Endothelial cell of umbilical vein (primary cell): ENCODE results near the gene USP37. TPM values are rescaled to one million over a fixed set of nuclear protein-coding genes. Genes with fewer than 3 reads are reported as not detected.

ENCODE experiments used
- BruUV-seq: library from RNA; stranded (reverse); fragments of 400-500 nt; replicated peaks from 2 replicates; lab custom pipeline; 2021; lab: Mats Ljungman, UMichigan
- CTCF ChIA-PET: fragments of 300-600, 350-600 bp; sonication (Branson Sonifier 250); formaldehyde crosslinking; loops from one replicate; lab custom pipeline; 2021; ENCODE audit warnings: antibody characterized with exemption, inconsistent platforms; lab: Charles Lee
- POLR2A ChIA-PET: fragments of 300-600, 350-600 bp; sonication (Branson Sonifier 250); formaldehyde crosslinking; loops from one replicate; lab custom pipeline; 2021; ENCODE audit warnings: antibody characterized with exemption, inconsistent platforms; lab: Charles Lee
- DNase-seq: peaks from one replicate; pipeline ENCODE4 v3.0.0-alpha.2; 2011; ENCODE audit warnings: low read depth, low spot score
- FAIRE-seq: peaks from 2 replicates; lab custom pipeline; 2011; peaks lifted over from hg19 to GRCh38; lab: Jason Lieb, UNC
- H2AFZ ChIP-seq: 2 replicates; pipeline ENCODE4 v1.6.0; 2012; ENCODE audit warnings: low read depth, low read length, control low read depth, inconsistent platforms
- H3K27ac ChIP-seq: 2 replicates; pipeline ENCODE4 v1.5.1; 2011; ENCODE audit warnings: low read depth, mild to moderate bottlenecking, control low read depth, low read length, moderate library complexity; ENCODE audit not compliant: insufficient read depth
- H3K27me3 ChIP-seq, 2 experiments: 2 replicates each; pipeline versions ENCODE4 v1.6.0 to v1.6.1; 2011; ENCODE audit warnings: low read length in 2 of 2, mixed read lengths in 1 of 2; ENCODE audit not compliant: control insufficient read depth in 2 of 2, insufficient read depth in 2 of 2
- H3K36me3 ChIP-seq, 2 experiments: 2 replicates in 1 of 2; 3 replicates in 1 of 2; pipeline ENCODE4 v1.5.1; 2011; ENCODE audit warnings: low read length in 2 of 2, mild to moderate bottlenecking in 1 of 2, moderate library complexity in 1 of 2; ENCODE audit not compliant: control insufficient read depth in 2 of 2, insufficient read depth in 2 of 2; ENCODE audit errors: extremely low read depth in 1 of 2
- H3K4me1 ChIP-seq: 3 replicates; pipeline ENCODE4 v1.5.1; 2011; ENCODE audit warnings: mild to moderate bottlenecking, low read length; ENCODE audit not compliant: control insufficient read depth, insufficient read depth; ENCODE audit errors: extremely low read depth
- H3K4me2 ChIP-seq: 2 replicates; pipeline ENCODE4 v1.6.1; 2011; ENCODE audit warnings: low read length, control low read depth, mixed read lengths; ENCODE audit not compliant: insufficient read depth
- H3K4me3 ChIP-seq, 3 experiments: fragments of 200-600 bp in 1 of 3; sonication (generic), shearing (Covaris generic) in 1 of 3; replicated peaks in 1 of 3; 2 replicates each; pipeline ENCODE4 v1.5.1; 2011 to 2016; ENCODE audit warnings: control low read depth in 3 of 3, low read length in 3 of 3, mild to moderate bottlenecking in 2 of 3, inconsistent platforms in 1 of 3, low read depth in 1 of 3, moderate library complexity in 1 of 3; ENCODE audit not compliant: insufficient read depth in 1 of 3
- H3K79me2 ChIP-seq: 2 replicates; pipeline ENCODE4 v1.6.0; 2012; ENCODE audit warnings: low read length, inconsistent platforms; ENCODE audit not compliant: control insufficient read depth, insufficient read depth
- H3K9ac ChIP-seq: replicated peaks from 2 replicates; pipeline ENCODE3; 2011; ENCODE audit warnings: low read length, control low read depth; ENCODE audit not compliant: insufficient read depth; ENCODE audit errors: extremely low read depth
- H3K9me1 ChIP-seq: replicated peaks from 3 replicates; pipeline ENCODE4 v1.6.0; 2011; ENCODE audit warnings: mild to moderate bottlenecking, low read length; ENCODE audit not compliant: control insufficient read depth, insufficient read depth; ENCODE audit errors: extremely low read depth
- H3K9me3 ChIP-seq: replicated peaks from 2 replicates; pipeline ENCODE4 v1.5.1; 2012; ENCODE audit warnings: low read length, inconsistent platforms; ENCODE audit not compliant: control insufficient read depth, insufficient read depth
- H4K20me1 ChIP-seq: replicated peaks from 2 replicates; pipeline ENCODE3; 2011; ENCODE audit warnings: mild to moderate bottlenecking, low read length; ENCODE audit not compliant: control insufficient read depth, insufficient read depth; ENCODE audit errors: extremely low read depth
- CTCF ChIP-seq, 2 donors: IDR thresholded peaks; 1 replicate in 1 of 2; 2 replicates in 1 of 2; pipeline ENCODE4 v1.5.1; 2011; ENCODE audit warnings: low read length in 2 of 2, mild to moderate bottlenecking in 2 of 2, moderate library complexity in 2 of 2, control low read depth in 1 of 2, inconsistent platforms in 1 of 2, low read depth in 1 of 2; ENCODE audit not compliant: insufficient read depth in 1 of 2; ENCODE audit errors: extremely low read depth in 1 of 2
- EZH2 ChIP-seq: IDR thresholded peaks from 2 replicates; pipeline ENCODE4 v1.6.1; 2012; ENCODE audit warnings: borderline replicate concordance, low read depth, mild to moderate bottlenecking, moderate library complexity, low read length, inconsistent platforms; ENCODE audit not compliant: severe bottlenecking
- GATA2 ChIP-seq: IDR thresholded peaks from 2 replicates; pipeline ENCODE4 v1.7.0; 2011; ENCODE audit warnings: low read depth, mild to moderate bottlenecking, moderate library complexity, mixed read lengths, low read length; ENCODE audit not compliant: insufficient read length, insufficient read depth
- JUN ChIP-seq: IDR thresholded peaks from 2 replicates; pipeline ENCODE4 v1.6.1; 2011; ENCODE audit warnings: borderline replicate concordance, low read depth; ENCODE audit not compliant: insufficient read length, insufficient read depth
- MYC ChIP-seq: IDR thresholded peaks from one replicate; pipeline ENCODE4 v1.6.1; 2011; ENCODE audit warnings: mild to moderate bottlenecking, low read depth, low read length
- POLR2AphosphoS5 ChIP-seq: IDR thresholded peaks from 2 replicates; pipeline ENCODE4 v1.6.1; 2012; ENCODE audit warnings: low read depth, mild to moderate bottlenecking, control low read depth, low read length, moderate library complexity; ENCODE audit not compliant: insufficient read depth
- dilution Hi-C: fragments of 300-500 bp; cut with MboI; formaldehyde crosslinking; loops from one replicate; pipeline ENCODE4 v1.15.0; 2019; ENCODE audit warnings: low sequenced_read_pairs; ENCODE audit not compliant: extremely low pct_ligation_motif_present
- intact Hi-C: fragments of 100-400 bp; cut with micrococcal nuclease; formaldehyde crosslinking; loops from one replicate; pipeline ENCODE4 v1.10.0; 2022
- polyA plus RNA-seq, 4 experiments: library from polyadenylated mRNA; depleted of rRNA in 3 of 4; stranded (reverse) in 3 of 4; unstranded in 1 of 4; fragments of >200 nt; gene quantifications; 2 replicates each; pipeline versions ENCODE4 v1.2.1 to v1.2.3, GENCODE V29; 2011 to 2012; ENCODE audit warnings: missing spikeins in 1 of 4
- total RNA-seq: library from RNA; stranded (reverse); gene quantifications from 2 replicates; pipeline ENCODE4 v1.2.3, GENCODE V29; 2021

Gene USP37
- total and polyA plus RNA-seq, 2 donors (not counting 3 experiments of a cell fraction or from before 2014, with no cell fraction given) = 1.9 to 14.4 TPM

- no TSS peak for BruUV-seq
- intact Hi-C loops = no loop called here
These were observed 50.5 kb downstream of the USP37 start for GRCh38 chr2:218517434-218518206.

More at GRCh38 chr2:218517434-218518206, 50.5 kb downstream of the USP37 start:
- DNase-seq (no peak), FAIRE-seq (no peak)
- no peaks in the 10 kb centered on the region for H3K79me2 ChIP-seq
- no peaks in the 10 kb centered on the region for H3K4me1 ChIP-seq
- H3K9me1 ChIP-seq = no peaks in the 10 kb centered on the region
- H4K20me1 ChIP-seq = no peaks in the 10 kb centered on the region
- H2AFZ ChIP-seq = no peak overlapping the region
- H3K27ac ChIP-seq = no peak overlapping the region
- no peak overlapping the region for H3K9ac ChIP-seq
- no peak overlapping the region for H3K4me3 ChIP-seq
- dilution Hi-C loops = no loop called here
- no peaks in the 10 kb centered on the region for H3K9me3 ChIP-seq
- H3K27me3 ChIP-seq = no peaks in the 10 kb centered on the region
- no peak overlapping the region for H3K4me2 ChIP-seq
- no peaks in the 10 kb centered on the region for H3K36me3 ChIP-seq
- ChIA-PET CTCF (interaction anchor here (1.1 to 1.6 kb wide), 3 partner anchors 10 to 16 kb away, joined by 4 to 17 read pairs (median 9); no protein-coding TSS in a partner anchor), POLR2A (no interaction called here)
- TF ChIP-seq GATA2 (no peak), POLR2AphosphoS5 (no peak), MYC (no peak), CTCF (IDR thresholded peaks at IDR 0.05; ENCODE audit: extremely low read depth in 1 of 2, insufficient read depth in 1 of 2, low read depth in 1 of 2, low read length in 2 of 2) (no peak), EZH2 (no peak), JUN (no peak)
